Measurements from ENCODE around the gene SSX5.
"Not testable (repeated sequence)": the region's sequence is repeated elsewhere in the genome, so short reads cannot be mapped to it uniquely, and the experiment has no call there.

SSX5 gene

GRCh38 chrX:48196745-48197201 is at the start of gene SSX5:
TSS of gene SSX5 (minus strand) at chrX:48196795. CDS start at chrX:48195358, 1,437 bp downstream.
- no peak for DNase-seq (ENCODE audit: low read depth)

- DNase-seq (ENCODE audit: low read depth) = not testable (repeated sequence)
Observed at GRCh38 chrX:48224196-48224595, 27.6 kb upstream of the SSX5 start.

GRCh38 chrX:48214341-48214740 is 17.7 kb upstream of the SSX5 start:
- not testable (repeated sequence) for DNase-seq (ENCODE audit: low read depth)

- not testable (repeated sequence) for DNase-seq (ENCODE audit: low read depth)
Observed at GRCh38 chrX:48190024-48190423, 6.6 kb downstream of the SSX5 start.

- DNase-seq (ENCODE audit: low read depth) = not testable (repeated sequence)
Observed at GRCh38 chrX:48181882-48182281, 14.7 kb downstream of the SSX5 start.

- DNase-seq (ENCODE audit: low read depth) = no peak
Observed at GRCh38 chrX:48180811-48181210, 15.8 kb downstream of the SSX5 start.

GRCh38 chrX:48179691-48180090 is 16.9 kb downstream of the SSX5 start:
- DNase-seq (ENCODE audit: low read depth) = no peak

GRCh38 chrX:48166322-48166721 is 30.3 kb downstream of the SSX5 start:
- not testable (repeated sequence) for DNase-seq (ENCODE audit: low read depth)

- no peak for DNase-seq (ENCODE audit: low read depth)
Observed at GRCh38 chrX:48165241-48165640, 31.4 kb downstream of the SSX5 start.

- no peak for DNase-seq (ENCODE audit: low read depth)
Observed at GRCh38 chrX:48156014-48156413, 40.6 kb downstream of the SSX5 start.

GRCh38 chrX:48154796-48155195 is 41.8 kb downstream of the SSX5 start:
- no peak for DNase-seq (ENCODE audit: low read depth)

- no peak for DNase-seq (ENCODE audit: low read depth)
Observed at GRCh38 chrX:48153769-48154168, 42.8 kb downstream of the SSX5 start.

- DNase-seq (ENCODE audit: low read depth) = not testable (repeated sequence)
Observed at GRCh38 chrX:48142697-48143096, 53.9 kb downstream of the SSX5 start.

- not testable (repeated sequence) for DNase-seq (ENCODE audit: low read depth)
Observed at GRCh38 chrX:48141810-48142508, 54.6 kb downstream of the SSX5 start.

GRCh38 chrX:48139076-48139475 is 57.5 kb downstream of the SSX5 start:
- not testable (repeated sequence) for DNase-seq (ENCODE audit: low read depth)

All from T-helper 22 cell (primary cell).